ENCODE data around the gene ADIRF. TPM values are rescaled to one million over a fixed set of nuclear protein-coding genes. Genes with fewer than 3 reads are reported as not detected.
"Not testable (repeated sequence)": the region's sequence is repeated elsewhere in the genome, so short reads cannot be mapped to it uniquely, and the experiment has no call there.

The ADIRF gene
- total and polyA plus RNA-seq, 8 donors, result 7.0 to 111 (median 10.9) TPM

DNA sequence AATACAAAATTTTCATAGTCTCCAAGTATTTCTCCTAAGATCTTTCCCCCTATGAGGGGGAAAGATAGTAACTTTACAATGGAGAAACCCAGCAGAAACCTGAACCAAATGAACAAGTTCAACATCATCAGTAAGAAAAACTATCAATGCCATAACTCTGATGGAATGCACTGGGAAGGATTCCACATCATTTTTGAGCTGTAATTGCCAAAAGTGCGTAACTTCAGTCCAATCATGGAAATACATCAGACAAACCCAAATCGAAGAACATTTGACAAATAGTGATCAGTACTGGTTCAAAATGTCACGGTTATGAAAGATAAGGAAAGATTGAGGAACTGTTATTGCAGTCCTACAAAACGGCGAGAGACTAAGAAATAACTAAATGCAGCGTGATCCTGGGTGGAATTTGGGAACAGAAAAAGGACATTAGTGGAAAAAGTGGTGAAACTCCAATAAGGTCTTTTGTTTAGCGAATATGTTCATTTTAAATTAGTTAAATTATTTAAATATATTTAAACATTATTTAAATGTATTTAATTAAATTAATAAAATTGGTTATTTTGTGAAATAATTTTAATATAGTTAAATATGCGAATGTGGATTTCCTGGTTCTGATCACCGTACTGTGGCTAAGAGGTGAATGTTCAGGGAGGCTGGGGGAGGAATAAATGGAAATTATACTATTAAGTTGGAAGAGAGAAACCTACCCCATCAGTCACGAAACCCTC is 46.9 kb downstream of the ADIRF start:
- H3K36me3 ChIP-seq; ATAC-seq; H3K9me3 ChIP-seq; DNase-seq; intact Hi-C loops (cut with DNase I); H3K4me1 ChIP-seq; FAIRE-seq; H3K27me3 ChIP-seq; H3K4me3 ChIP-seq; H3K27ac ChIP-seq: not testable (repeated sequence)
- WGBS, 2 donors, result 80 to 86% methylated on average over 8 to 9 of the region's 10 CpGs

DNA sequence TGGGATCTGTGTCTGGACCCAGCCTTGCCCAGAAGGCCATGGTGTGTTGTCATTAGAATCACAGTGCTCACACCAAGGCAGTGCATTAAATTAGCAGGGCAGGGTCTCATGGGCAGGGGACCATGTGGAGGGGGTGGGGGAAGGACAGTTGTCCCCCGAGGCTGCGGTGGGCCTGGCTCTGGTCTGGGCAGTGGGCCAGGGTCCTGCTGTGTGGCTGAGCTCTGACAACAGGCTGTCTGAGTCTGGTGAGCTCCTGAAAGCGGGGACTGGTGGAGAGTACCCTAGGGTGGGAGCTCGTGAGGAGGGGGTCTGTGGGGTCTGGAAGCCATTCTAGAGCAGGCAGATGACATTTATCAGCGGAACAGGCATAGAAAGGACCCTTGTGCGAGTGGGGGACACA is 49.8 kb downstream of the ADIRF start:
- ATAC-seq; H3K27me3 ChIP-seq; H3K4me1 ChIP-seq; intact Hi-C loops (cut with DNase I); H3K9me3 ChIP-seq; H3K36me3 ChIP-seq; FAIRE-seq; H3K27ac ChIP-seq; H3K4me3 ChIP-seq: not testable (repeated sequence)
- WGBS, 2 donors, result 78 to 80% methylated on average over 6 of the region's 6 CpGs
- DNase-seq, result peak in 1 of 6 donors; percentile 39

GRCh38 chr10:87019066-87019465 is 50.8 kb downstream of the ADIRF start:
- peak in 1 of 6 donors; percentile 60 for DNase-seq
- H3K4me1 ChIP-seq; H3K36me3 ChIP-seq; H3K4me3 ChIP-seq; FAIRE-seq; H3K27me3 ChIP-seq; H3K9me3 ChIP-seq; intact Hi-C loops (cut with DNase I); ATAC-seq; H3K27ac ChIP-seq: not testable (repeated sequence)
- WGBS, 2 donors, result 81 to 83% methylated on average over 6 of the region's 6 CpGs

DNA sequence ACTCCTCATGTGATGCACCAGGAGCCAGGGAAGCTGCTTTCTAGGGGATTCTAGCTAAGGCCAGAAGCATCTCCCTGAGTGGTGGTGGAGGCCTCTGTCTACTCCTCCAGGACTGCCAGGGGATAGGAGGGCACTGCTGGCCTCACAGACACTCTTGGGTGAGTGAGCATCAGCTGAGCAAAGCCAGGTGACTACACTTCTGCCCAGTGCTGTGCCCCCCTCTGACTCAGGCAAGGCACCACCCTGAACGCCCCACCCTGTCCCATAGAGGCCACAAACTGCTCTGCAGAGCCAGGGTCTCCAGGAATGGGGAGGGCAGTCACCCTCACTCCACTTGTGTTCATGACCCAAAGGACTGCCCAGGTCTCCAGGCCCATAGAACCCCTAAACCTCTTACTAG is 51.2 kb downstream of the ADIRF start:
- intact Hi-C loops (cut with DNase I); FAIRE-seq; H3K9me3 ChIP-seq; H3K4me1 ChIP-seq; H3K4me3 ChIP-seq; H3K36me3 ChIP-seq; H3K27me3 ChIP-seq; ATAC-seq; DNase-seq; H3K27ac ChIP-seq: not testable (repeated sequence)
- WGBS, 2 donors, result 77 to 92% methylated on average over 1 of the region's 1 CpG

DNA sequence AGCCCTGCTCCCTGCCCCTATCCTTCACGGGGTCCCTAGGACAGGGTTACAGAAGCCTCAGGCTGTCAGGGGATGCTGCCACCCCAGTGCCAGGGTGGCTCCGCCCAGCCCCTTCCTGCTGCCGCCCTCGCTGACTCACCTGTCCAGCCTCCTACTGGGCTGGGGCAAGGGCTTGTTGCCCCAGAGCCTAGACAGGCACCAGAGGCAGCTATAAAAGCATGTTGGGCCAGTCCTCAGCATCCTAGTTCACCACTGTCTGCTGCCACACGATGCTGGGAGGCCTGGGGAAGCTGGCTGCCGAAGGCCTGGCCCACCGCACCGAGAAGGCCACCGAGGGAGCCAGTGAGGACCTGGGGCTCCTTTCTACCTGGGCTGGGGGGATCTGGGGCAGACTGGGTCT is 51.8 kb downstream of the ADIRF start, which contains the start of gene FAM25A:
FAM25A (plus strand) TSS at position 239 of the 400 bp plus-strand sequence; CDS start at position 270, 31 bp downstream.
- DNase-seq; H3K27me3 ChIP-seq; H3K4me1 ChIP-seq; H3K4me3 ChIP-seq; H3K36me3 ChIP-seq; ATAC-seq; H3K9me3 ChIP-seq; FAIRE-seq; intact Hi-C loops (cut with DNase I); H3K27ac ChIP-seq: not testable (repeated sequence)
- 91 to 100% methylated on average over 6 to 9 of the region's 9 CpGs for WGBS, 2 donors

Other genes starting within 250 kb of the ADIRF start
- 10 to 100 TPM in 5 of 6 donors, 1 to 10 TPM in 1; 9.9 to 22.3 (median 13.5) TPM for gene BMPR1A, start 211.9 kb upstream of the ADIRF start, total RNA-seq
- gene BMPR1A, start 211.9 kb upstream of the ADIRF start, polyA plus RNA-seq, result 1 to 10 TPM; 3.5 to 6.6 TPM
- 1 to 10 TPM; 3.4 to 7.4 (median 5.1) TPM for gene MMRN2, start 10.9 kb upstream of the ADIRF start, total RNA-seq
- 1 to 10 TPM; 3.2 to 5.2 TPM for gene MMRN2, start 10.9 kb upstream of the ADIRF start, polyA plus RNA-seq
- 1 to 10 TPM; 1.2 to 3.0 (median 1.7) TPM for gene SNCG, start 9.9 kb upstream of the ADIRF start, total RNA-seq
- 10 to 100 TPM; 20.2 to 20.3 TPM for gene SNCG, start 9.9 kb upstream of the ADIRF start, polyA plus RNA-seq
- not detected for gene FAM25A, start 51.8 kb downstream of the ADIRF start, total RNA-seq
- gene FAM25A, start 51.8 kb downstream of the ADIRF start, polyA plus RNA-seq, result 1 to 10 TPM in 1 of 2 donors, not detected in 1; 1.0 TPM
- gene GLUD1, start 126.4 kb downstream of the ADIRF start, total RNA-seq, result 10 to 100 TPM; 32.1 to 62.0 (median 47.9) TPM
- gene GLUD1, start 126.4 kb downstream of the ADIRF start, polyA plus RNA-seq, result 10 to 100 TPM; 24.1 to 40.7 TPM
- gene SHLD2, start 126.7 kb downstream of the ADIRF start, total RNA-seq, result 10 to 100 TPM in 4 of 6 donors, 1 to 10 TPM in 2; 8.0 to 15.7 (median 10.7) TPM
- 10 to 100 TPM in 1 of 2 donors, 1 to 10 TPM in 1; 8.6 to 11.8 TPM for gene SHLD2, start 126.7 kb downstream of the ADIRF start, polyA plus RNA-seq